Hepatocyte (in vitro differentiated cells): ENCODE data around the gene ARL15. TPM values are rescaled to one million over a fixed set of nuclear protein-coding genes. Genes with fewer than 3 reads are reported as not detected.

ENCODE experiments used
- DNase-seq: peaks from one replicate; pipeline ENCODE4 v3.0.0-alpha.2; 2016; ENCODE audit warnings: low spot score
- H2AFZ ChIP-seq: fragments of 200-600 bp; sonication (generic); 2 replicates; pipeline ENCODE4 v1.6.0; 2016; ENCODE audit warnings: antibody characterized with exemption, mild to moderate bottlenecking
- H3K27ac ChIP-seq: fragments of 200-600 bp; sonication (generic); 2 replicates; pipeline ENCODE4 v1.5.1; 2016; ENCODE audit warnings: mild to moderate bottlenecking
- H3K27me3 ChIP-seq: fragments of 200-600 bp; sonication (generic); 2 replicates; pipeline ENCODE4 v1.6.1; 2016
- H3K36me3 ChIP-seq: fragments of 200-600 bp; sonication (generic); replicated peaks from 2 replicates; pipeline ENCODE4 v1.5.1; 2016; ENCODE audit warnings: low read depth; ENCODE audit not compliant: insufficient read depth
- H3K4me1 ChIP-seq: fragments of 200-600 bp; sonication (generic); 2 replicates; pipeline ENCODE4 v1.5.1; 2016; ENCODE audit warnings: mild to moderate bottlenecking, moderate library complexity; ENCODE audit not compliant: insufficient read depth
- H3K4me2 ChIP-seq: fragments of 200-600 bp; sonication (generic); 2 replicates; pipeline ENCODE4 v1.6.0; 2016
- H3K4me3 ChIP-seq: fragments of 200-600 bp; sonication (generic); 2 replicates; pipeline ENCODE4 v1.5.1; 2016; ENCODE audit warnings: mild to moderate bottlenecking
- H3K79me2 ChIP-seq: fragments of 200-600 bp; sonication (generic); 2 replicates; pipeline ENCODE4 v1.6.0; 2017; ENCODE audit warnings: mild to moderate bottlenecking
- H3K9me2 ChIP-seq: fragments of 200-600 bp; sonication (generic); replicated peaks from 2 replicates; pipeline ENCODE4 v1.6.0; 2017; ENCODE audit warnings: mild to moderate bottlenecking; ENCODE audit not compliant: insufficient read depth
- H3K9me3 ChIP-seq: fragments of 200-600 bp; sonication (generic); 2 replicates; pipeline ENCODE4 v1.5.1; 2016; ENCODE audit warnings: low read depth, mild to moderate bottlenecking
- H4K20me1 ChIP-seq: fragments of 200-600 bp; sonication (generic); 2 replicates; pipeline ENCODE4 v1.6.0; 2016; ENCODE audit warnings: mild to moderate bottlenecking; ENCODE audit not compliant: insufficient read depth, poor library complexity, severe bottlenecking
- CTCF ChIP-seq: fragments of 200-600 bp; sonication (generic); IDR thresholded peaks from 2 replicates; pipeline ENCODE4 v1.5.1; 2016; ENCODE audit warnings: antibody characterized with exemption, mild to moderate bottlenecking; ENCODE audit not compliant: poor library complexity
- EZH2 ChIP-seq: fragments of 200-600 bp; sonication (generic); IDR thresholded peaks from 2 replicates; pipeline ENCODE4 v1.6.1; 2016; ENCODE audit warnings: antibody characterized with exemption, mild to moderate bottlenecking, borderline replicate concordance
- EZH2phosphoT487 ChIP-seq: fragments of 200-600 bp; sonication (generic); IDR thresholded peaks from one replicate; pipeline ENCODE4 v1.6.1; 2018; ENCODE audit warnings: antibody characterized with exemption, mild to moderate bottlenecking, low read depth, moderate library complexity; ENCODE audit not compliant: unreplicated experiment, severe bottlenecking
- WGBS: methylation state at CpG from one replicate; pipeline ENCODE4 v1.1.6; 2016; ENCODE audit warnings: low lambda C conversion rate; ENCODE audit errors: missing lambda C conversion rate; 5-methylcytosine and 5-hydroxymethylcytosine counted together
- microRNA counts: library from miRNA; unstranded; fragments of <30 nt; microRNA quantifications from one replicate; lab custom pipeline; 2017
- microRNA-seq: library from miRNA; unstranded; fragments of <30 nt; microRNA quantifications from one replicate; pipeline ENCODE4, GENCODE V29; 2017
- polyA plus RNA-seq: library from polyadenylated mRNA; unstranded; fragments of >200 nt; fragmentation: Nextera tagmentation; extraction: Ambion mirVana; gene quantifications from 2 replicates; pipeline ENCODE4 v1.2.1, GENCODE V29; 2016
- small RNA-seq: library from RNA; depleted of rRNA; stranded (forward); fragments of <200 nt; gene quantifications from one replicate; pipeline ENCODE3, GENCODE V24; 2014
- total RNA-seq: library from RNA; depleted of rRNA; stranded (reverse); fragments of >200 nt; gene quantifications from 2 replicates; pipeline ENCODE4 v1.2.3, GENCODE V29; 2014

The ARL15 gene
- total and polyA plus RNA-seq, 2 experiments from 2014 or later = 13.3 to 66.3 TPM

GRCh38 chr5:53834500-53834899 is 475.9 kb downstream of the ARL15 start:
- Histone ChIP-seq H3K9me3 (no peaks in the 10 kb centered on the region), H3K4me3 (no peak overlapping the region), H3K27me3 (no peaks in the 10 kb centered on the region), H4K20me1 (no peaks in the 10 kb centered on the region), H3K79me2 (no peaks in the 10 kb centered on the region), H3K4me2 (no peak overlapping the region), H2AFZ (no peak overlapping the region), H3K27ac (no peak overlapping the region), H3K9me2 (no peaks in the 10 kb centered on the region), H3K4me1 (no peaks in the 10 kb centered on the region), H3K36me3 (no peaks in the 10 kb centered on the region)
- no peak for TF ChIP-seq EZH2
- no peak for TF ChIP-seq CTCF
- no peak for TF ChIP-seq EZH2phosphoT487
- no peak for DNase-seq
- 94% methylated on average over 4 of the region's 4 CpGs for WGBS

MicroRNA genes within 50 kb of the gene (microRNA counts, 767-probe panel; counts per million panel counts)
- microRNA hsa-miR-581 (lab: Ali Mortazavi, UCI) = not detected

Small RNAs within 50 kb of the gene (microRNA-seq; reads per million reads assigned to microRNA genes)
- gene MIR4459 (not detected), gene MIR581 (not detected)

Small RNAs within 50 kb of the gene (small RNA-seq; reads per million reads assigned to genes)
- gene AC008873.1 = not detected
- gene MIR4459 = not detected
- gene MIR581 = not detected
- gene RNU6-272P = not detected

Other genes with a start within 250 kb of the ARL15 start
- gene HSPB3, start 145.1 kb upstream of the ARL15 start, total RNA-seq = 1.8 and 3.2 TPM in 2 replicates
- gene HSPB3, start 145.1 kb upstream of the ARL15 start, polyA plus RNA-seq = 0.41 and 0.77 TPM in 2 replicates
- 28.6 and 33.0 TPM in 2 replicates for gene SNX18, start 207.2 kb upstream of the ARL15 start, total RNA-seq
- 5.6 and 6.5 TPM in 2 replicates for gene SNX18, start 207.2 kb upstream of the ARL15 start, polyA plus RNA-seq